ENCODE data around the gene TENM4.

The TENM4 gene

DNA sequence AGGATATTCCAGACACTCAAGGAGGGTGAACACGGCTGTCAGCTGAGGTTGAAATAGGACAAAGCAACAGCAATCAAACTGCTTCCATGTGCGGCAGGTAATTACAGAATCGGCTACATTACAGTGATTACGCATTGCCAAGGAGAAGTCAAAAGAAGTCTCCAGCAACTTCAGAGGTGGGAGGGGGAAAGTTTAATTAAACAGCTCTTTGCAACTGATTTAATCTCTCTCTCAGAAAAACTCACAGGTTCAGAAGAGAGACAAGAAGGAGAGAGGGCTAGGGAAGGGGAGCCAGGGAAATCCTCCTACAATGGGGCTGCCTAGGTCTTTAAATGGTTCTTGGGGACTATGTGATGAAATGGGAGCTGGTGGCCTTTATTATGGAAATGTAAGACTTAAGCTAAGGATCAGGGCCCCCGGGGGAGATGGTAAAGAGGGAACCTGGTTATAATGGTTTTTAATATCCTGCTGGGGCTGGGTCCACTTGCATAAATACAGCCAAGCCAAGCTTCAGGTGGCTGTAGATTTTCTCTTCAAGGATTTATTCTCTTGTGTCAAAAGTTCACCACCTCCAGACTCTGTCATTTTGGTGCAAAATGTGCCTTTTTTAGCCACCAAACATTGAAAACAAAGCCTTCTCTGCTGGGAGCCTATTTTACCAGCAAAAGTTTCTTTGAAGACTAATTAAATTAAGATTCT is 511.5 kb downstream of the TENM4 start:
- H3K36me3 ChIP-seq (ENCODE audit: control insufficient read depth, insufficient read depth, low read length), result no peaks in the 10 kb centered on the region
- no peak overlapping the region for H3K4me3 ChIP-seq (ENCODE audit: extremely low read depth, insufficient read depth, low read length, poor library complexity, severe bottlenecking)
- H3K9me3 ChIP-seq (ENCODE audit: control insufficient read depth, low read length), result peaks cover 4% of the 10 kb centered on the region
- H3K27ac ChIP-seq (ENCODE audit: low read depth, low read length, severe bottlenecking), result no peak overlapping the region
- WGBS, 2 experiments (ENCODE audit: insufficient coverage in 2 of 2), result 44 to 47% methylated on average over 5 of the region's 5 CpGs
- H3K4me1 ChIP-seq (ENCODE audit: control insufficient read depth, insufficient read depth, low read length, poor library complexity, severe bottlenecking), result no peaks in the 10 kb centered on the region

- WGBS, 2 experiments (ENCODE audit: insufficient coverage in 2 of 2), result 83% methylated on average over 2 of the region's 3 CpGs; no CpG with 5 or more reads in 1 of the 2 experiments
Measured at GRCh38 chr11:78927511-78927910, 513.3 kb downstream of the TENM4 start.

GRCh38 chr11:78926633-78927338 is 514.0 kb downstream of the TENM4 start:
- Histone ChIP-seq H3K4me1 (ENCODE audit: control insufficient read depth, insufficient read depth, low read length, poor library complexity, severe bottlenecking) (no peaks in the 10 kb centered on the region), H3K4me3 (ENCODE audit: extremely low read depth, insufficient read depth, low read length, poor library complexity, severe bottlenecking) (no peak overlapping the region), H3K9me3 (ENCODE audit: control insufficient read depth, low read length) (no peaks in the 10 kb centered on the region), H3K27ac (ENCODE audit: low read depth, low read length, severe bottlenecking) (no peak overlapping the region), H3K36me3 (ENCODE audit: control insufficient read depth, insufficient read depth, low read length) (no peaks in the 10 kb centered on the region)
- WGBS, 2 experiments (ENCODE audit: insufficient coverage in 2 of 2), result 71% methylated on average over 1 of the region's 2 CpGs; no CpG with 5 or more reads in 1 of the 2 experiments

More at GRCh38 chr11:78927511-78927910, 513.3 kb downstream of the TENM4 start:
- Histone ChIP-seq H3K4me1 (ENCODE audit: control insufficient read depth, insufficient read depth, low read length, poor library complexity, severe bottlenecking) (no peaks in the 10 kb centered on the region), H3K36me3 (ENCODE audit: control insufficient read depth, insufficient read depth, low read length) (no peaks in the 10 kb centered on the region), H3K4me3 (ENCODE audit: extremely low read depth, insufficient read depth, low read length, poor library complexity, severe bottlenecking) (no peak overlapping the region), H3K27ac (ENCODE audit: low read depth, low read length, severe bottlenecking) (no peak overlapping the region), H3K9me3 (ENCODE audit: control insufficient read depth, low read length) (no peaks in the 10 kb centered on the region)

DNA sequence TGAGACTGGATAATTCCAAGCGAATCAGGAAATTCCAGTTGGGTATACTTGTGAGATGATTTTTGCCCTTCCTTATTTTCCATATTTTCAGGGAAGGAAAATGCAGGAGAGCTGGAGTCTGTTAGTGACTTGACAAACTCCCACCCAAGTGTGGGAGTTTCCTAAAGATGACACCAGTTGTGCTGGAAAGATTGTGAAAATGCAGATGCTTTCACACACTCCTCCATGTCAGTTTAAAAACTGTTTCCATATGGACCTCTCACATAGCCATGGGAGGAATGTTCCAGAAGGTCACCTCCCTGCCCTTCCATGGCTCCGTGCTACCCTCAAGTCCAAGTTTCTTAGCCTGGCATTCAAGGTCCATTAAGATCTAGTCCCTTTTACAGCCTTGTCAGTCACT is 515.4 kb downstream of the TENM4 start:
- Histone ChIP-seq H3K4me1 (ENCODE audit: control insufficient read depth, insufficient read depth, low read length, poor library complexity, severe bottlenecking) (no peaks in the 10 kb centered on the region), H3K36me3 (ENCODE audit: control insufficient read depth, insufficient read depth, low read length) (no peaks in the 10 kb centered on the region), H3K9me3 (ENCODE audit: control insufficient read depth, low read length) (no peaks in the 10 kb centered on the region), H3K4me3 (ENCODE audit: extremely low read depth, insufficient read depth, low read length, poor library complexity, severe bottlenecking) (no peak overlapping the region), H3K27ac (ENCODE audit: low read depth, low read length, severe bottlenecking) (no peak overlapping the region)
- 91 to 92% methylated on average over 1 of the region's 2 CpGs for WGBS, 2 experiments (ENCODE audit: insufficient coverage in 2 of 2)

DNA sequence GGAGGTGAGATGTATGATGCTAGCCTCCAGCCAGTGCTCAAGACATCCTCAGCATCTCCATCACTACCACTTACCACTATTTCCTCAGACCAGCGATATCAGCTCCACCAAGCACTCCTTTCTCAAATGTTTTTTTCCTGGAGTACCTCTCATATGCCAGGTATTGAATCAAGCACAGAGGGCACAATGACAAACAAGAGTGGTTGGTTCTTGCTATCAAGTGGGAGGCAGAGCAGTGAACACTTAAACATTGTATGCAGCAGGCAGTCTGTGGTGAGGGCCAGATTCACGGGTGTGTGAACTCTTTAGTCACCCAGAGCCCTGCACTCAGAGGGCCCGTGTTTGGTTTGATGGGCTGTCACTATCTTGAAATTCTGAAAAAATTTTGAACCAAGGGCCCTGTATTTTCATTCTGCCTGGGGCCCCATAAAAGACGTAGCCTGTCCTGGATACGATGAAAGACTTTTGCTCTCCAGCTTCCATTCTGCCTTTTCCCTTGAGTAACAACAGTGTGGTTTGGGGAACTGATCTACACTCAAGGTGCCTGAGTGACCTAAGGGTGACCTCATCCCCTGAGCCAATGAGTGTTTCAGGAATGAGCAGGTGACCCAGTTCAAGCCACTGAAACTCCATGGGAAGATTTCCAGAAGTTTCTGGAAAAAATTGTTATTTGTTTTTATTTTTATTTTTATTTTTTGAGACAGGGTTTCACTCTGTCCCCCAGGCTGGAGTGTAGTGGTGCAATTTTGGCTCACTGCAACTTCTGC is 517.8 kb downstream of the TENM4 start:
- 100% methylated on average over 2 to 4 of the region's 5 CpGs for WGBS, 2 experiments (ENCODE audit: insufficient coverage in 2 of 2)
- no peaks in the 10 kb centered on the region for H3K4me1 ChIP-seq (ENCODE audit: control insufficient read depth, insufficient read depth, low read length, poor library complexity, severe bottlenecking)
- H3K9me3 ChIP-seq (ENCODE audit: control insufficient read depth, low read length), result no peaks in the 10 kb centered on the region
- H3K4me3 ChIP-seq (ENCODE audit: extremely low read depth, insufficient read depth, low read length, poor library complexity, severe bottlenecking), result no peak overlapping the region
- no peak overlapping the region for H3K27ac ChIP-seq (ENCODE audit: low read depth, low read length, severe bottlenecking)
- H3K36me3 ChIP-seq (ENCODE audit: control insufficient read depth, insufficient read depth, low read length), result no peaks in the 10 kb centered on the region

- Histone ChIP-seq H3K4me1 (ENCODE audit: control insufficient read depth, insufficient read depth, low read length, poor library complexity, severe bottlenecking) (no peaks in the 10 kb centered on the region), H3K36me3 (ENCODE audit: control insufficient read depth, insufficient read depth, low read length) (no peaks in the 10 kb centered on the region), H3K9me3 (ENCODE audit: control insufficient read depth, low read length) (no peaks in the 10 kb centered on the region), H3K27ac (ENCODE audit: low read depth, low read length, severe bottlenecking) (no peak overlapping the region), H3K4me3 (ENCODE audit: extremely low read depth, insufficient read depth, low read length, poor library complexity, severe bottlenecking) (no peak overlapping the region)
- 96 to 100% methylated on average over 2 to 3 of the region's 3 CpGs for WGBS, 2 experiments (ENCODE audit: insufficient coverage in 2 of 2)
Measured at GRCh38 chr11:78921509-78921908, 519.3 kb downstream of the TENM4 start.

GRCh38 chr11:78920329-78920728 is 520.5 kb downstream of the TENM4 start:
- H3K4me1 ChIP-seq (ENCODE audit: control insufficient read depth, insufficient read depth, low read length, poor library complexity, severe bottlenecking), result no peaks in the 10 kb centered on the region
- H3K27ac ChIP-seq (ENCODE audit: low read depth, low read length, severe bottlenecking), result no peak overlapping the region
- WGBS, 2 experiments (ENCODE audit: insufficient coverage in 2 of 2), result 80 to 83% methylated on average over 7 to 8 of the region's 9 CpGs

DNA sequence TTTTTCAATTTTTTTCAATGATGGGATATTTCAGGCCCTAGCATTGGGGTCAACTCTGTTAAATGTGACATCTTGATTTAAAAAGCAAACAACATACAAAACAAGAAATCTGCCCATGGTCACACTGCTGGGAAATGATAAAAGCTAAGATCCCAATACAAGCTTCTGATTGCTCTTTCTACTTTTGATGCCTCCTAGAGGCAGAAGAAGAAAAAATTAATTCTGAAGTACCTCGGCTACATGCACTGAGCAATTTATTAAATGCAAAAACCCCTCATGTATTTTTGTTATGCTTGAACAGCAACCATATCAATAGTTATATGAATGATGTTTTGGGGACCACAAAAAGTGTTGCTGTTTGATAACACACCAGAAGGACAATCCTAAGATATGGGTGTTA is 524.1 kb downstream of the TENM4 start:
- H3K27ac ChIP-seq (ENCODE audit: low read depth, low read length, severe bottlenecking), result no peak overlapping the region
- H3K36me3 ChIP-seq (ENCODE audit: control insufficient read depth, insufficient read depth, low read length), result no peaks in the 10 kb centered on the region
- no CpG with 5 or more reads among the region's 1 CpG for WGBS, 2 experiments (ENCODE audit: insufficient coverage in 2 of 2)
- H3K4me3 ChIP-seq (ENCODE audit: extremely low read depth, insufficient read depth, low read length, poor library complexity, severe bottlenecking), result no peak overlapping the region
- no peaks in the 10 kb centered on the region for H3K9me3 ChIP-seq (ENCODE audit: control insufficient read depth, low read length)
- H3K4me1 ChIP-seq (ENCODE audit: control insufficient read depth, insufficient read depth, low read length, poor library complexity, severe bottlenecking), result no peaks in the 10 kb centered on the region

More at GRCh38 chr11:78920329-78920728, 520.5 kb downstream of the TENM4 start:
- H3K9me3 ChIP-seq (ENCODE audit: control insufficient read depth, low read length), result no peaks in the 10 kb centered on the region
- no peaks in the 10 kb centered on the region for H3K36me3 ChIP-seq (ENCODE audit: control insufficient read depth, insufficient read depth, low read length)
- H3K4me3 ChIP-seq (ENCODE audit: extremely low read depth, insufficient read depth, low read length, poor library complexity, severe bottlenecking), result no peak overlapping the region

GRCh38 chr11:78914503-78914902 is 526.3 kb downstream of the TENM4 start:
- 90% methylated on average over 1 of the region's 1 CpG; no CpG with 5 or more reads in 1 of the 2 experiments for WGBS, 2 experiments (ENCODE audit: insufficient coverage in 2 of 2)
- H3K4me3 ChIP-seq (ENCODE audit: extremely low read depth, insufficient read depth, low read length, poor library complexity, severe bottlenecking), result no peak overlapping the region
- no peaks in the 10 kb centered on the region for H3K36me3 ChIP-seq (ENCODE audit: control insufficient read depth, insufficient read depth, low read length)
- H3K4me1 ChIP-seq (ENCODE audit: control insufficient read depth, insufficient read depth, low read length, poor library complexity, severe bottlenecking), result no peaks in the 10 kb centered on the region
- H3K27ac ChIP-seq (ENCODE audit: low read depth, low read length, severe bottlenecking), result no peak overlapping the region
- H3K9me3 ChIP-seq (ENCODE audit: control insufficient read depth, low read length), result no peaks in the 10 kb centered on the region

DNA sequence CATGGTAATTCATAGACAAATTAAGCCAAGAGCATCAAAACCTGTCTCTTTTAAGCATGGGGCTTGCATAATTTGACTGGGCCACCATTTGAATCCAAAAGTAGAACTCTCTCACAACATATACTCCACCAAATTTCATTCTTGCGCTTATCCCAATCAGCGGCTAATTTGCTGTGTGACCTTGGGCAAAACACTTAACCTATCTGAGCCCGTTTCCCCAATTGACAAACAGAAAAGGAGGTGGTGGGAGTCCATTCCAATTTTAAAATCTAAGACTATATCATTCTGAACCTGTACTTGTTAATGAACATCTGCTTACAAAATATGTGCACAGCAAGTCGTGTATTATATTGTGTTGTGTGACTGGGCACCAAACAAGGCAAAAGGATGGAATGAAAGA is 528.1 kb downstream of the TENM4 start:
- WGBS, 2 experiments (ENCODE audit: insufficient coverage in 2 of 2), result 100% methylated on average over 3 of the region's 4 CpGs; no CpG with 5 or more reads in 1 of the 2 experiments

More for the DNA sequence above, 528.1 kb downstream of the TENM4 start:
- Histone ChIP-seq H3K27ac (ENCODE audit: low read depth, low read length, severe bottlenecking) (no peak overlapping the region), H3K9me3 (ENCODE audit: control insufficient read depth, low read length) (no peaks in the 10 kb centered on the region), H3K4me1 (ENCODE audit: control insufficient read depth, insufficient read depth, low read length, poor library complexity, severe bottlenecking) (no peaks in the 10 kb centered on the region), H3K36me3 (ENCODE audit: control insufficient read depth, insufficient read depth, low read length) (no peaks in the 10 kb centered on the region), H3K4me3 (ENCODE audit: extremely low read depth, insufficient read depth, low read length, poor library complexity, severe bottlenecking) (no peak overlapping the region)
